ENCODE measurements around the gene GJB1.
"Not testable (repeated sequence)": the region's sequence is repeated elsewhere in the genome, so short reads cannot be mapped to it uniquely, and the experiment has no call there.

Gene GJB1
- 0 to 0.10 (median 0) reads per million in 9 experiments for total RNA-seq

- ATAC-seq (replicated peaks) (no peak), DNase-seq (no peak)
- H3K9me3 Mint-ChIP-seq: no peaks in the 10 kb centered on the region
- no peaks in the 10 kb centered on the region for H3K4me1 Mint-ChIP-seq (ENCODE audit: low read depth in 2 of 2)
- no peaks in the 10 kb centered on the region for H3K36me3 Mint-ChIP-seq (ENCODE audit: insufficient read depth)
- no peaks in the 10 kb centered on the region for H3K27me3 Mint-ChIP-seq
- no peak within 1 kb of the TSS for H3K27ac Mint-ChIP-seq
- H3K4me3 Mint-ChIP-seq: no peak within 1 kb of the TSS
Observed at GRCh38 chrX:71222929-71223328, at the start of gene GJB1. Gene GJB1 (plus strand): TSS chrX:71223224. CDS start chrX:71223708, 484 bp downstream.

DNA sequence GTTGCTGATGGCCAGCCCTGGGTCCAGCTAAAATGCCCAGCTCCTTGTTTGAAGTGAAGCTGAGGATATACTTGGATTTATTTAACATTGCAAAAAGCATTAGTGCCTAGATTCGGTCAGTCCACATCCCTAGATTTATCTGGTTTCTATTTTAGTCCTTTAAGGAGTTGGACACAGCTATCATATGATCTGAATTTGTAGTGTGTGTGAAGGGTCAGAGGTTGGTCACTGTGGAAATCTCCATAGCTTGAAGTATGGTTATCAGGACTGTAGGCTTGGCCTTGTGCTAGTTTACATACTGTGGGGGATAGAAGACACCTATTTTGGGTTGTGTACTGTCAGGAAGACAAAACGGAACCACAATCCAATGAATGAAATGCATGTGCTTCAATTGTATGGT is 49.6 kb upstream of the GJB1 start:
- no peak for ATAC-seq (replicated peaks)
- Mint-ChIP-seq H3K36me3 (ENCODE audit: insufficient read depth) (no peaks in the 10 kb centered on the region), H3K4me3 (no peak overlapping the region)

DNA sequence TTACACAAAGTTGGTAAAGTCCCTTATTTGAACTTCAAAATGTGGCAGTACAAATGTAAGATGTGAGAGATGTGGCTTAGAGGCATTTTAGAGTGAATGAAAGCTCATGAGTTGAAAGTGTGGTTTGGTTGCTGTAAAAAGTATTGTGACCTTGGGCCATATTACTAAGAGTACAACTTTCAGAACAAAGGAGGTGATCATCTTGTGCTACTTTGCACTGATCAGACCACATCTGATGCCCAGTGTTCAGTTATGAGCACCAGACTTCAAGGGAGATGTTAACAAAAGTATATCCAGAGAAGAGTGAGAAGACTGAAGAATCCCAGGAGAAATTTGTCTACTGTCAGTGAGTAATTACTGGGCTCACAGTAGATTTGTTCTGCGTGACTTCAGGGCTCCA is 48.2 kb upstream of the GJB1 start:
- Mint-ChIP-seq H3K27me3 (no peaks in the 10 kb centered on the region), H3K4me3 (no peak overlapping the region), H3K36me3 (ENCODE audit: insufficient read depth) (no peaks in the 10 kb centered on the region), H3K4me1 (ENCODE audit: low read depth in 2 of 2) (peaks cover 3 to 4% of the 10 kb centered on the region in 2 donors), H3K27ac (no peak overlapping the region), H3K9me3 (no peaks in the 10 kb centered on the region)
- DNase-seq (no peak), ATAC-seq (replicated peaks) (no peak)

More for the DNA sequence above, 49.6 kb upstream of the GJB1 start:
- no peak for DNase-seq
- H3K27ac Mint-ChIP-seq: no peak overlapping the region
- no peaks in the 10 kb centered on the region for H3K9me3 Mint-ChIP-seq
- H3K4me1 Mint-ChIP-seq (ENCODE audit: low read depth in 2 of 2): peaks cover 0 to 5% of the 10 kb centered on the region in 2 donors
- no peaks in the 10 kb centered on the region for H3K27me3 Mint-ChIP-seq

- Mint-ChIP-seq H3K4me1 (ENCODE audit: low read depth in 2 of 2) (peaks cover 2 to 3% of the 10 kb centered on the region in 2 donors), H3K27me3 (no peaks in the 10 kb centered on the region), H3K9me3 (no peaks in the 10 kb centered on the region), H3K4me3 (no peak overlapping the region), H3K36me3 (ENCODE audit: insufficient read depth) (peaks cover 3% of the 10 kb centered on the region), H3K27ac (no peak overlapping the region)
- no peak for ATAC-seq (replicated peaks)
- no peak for DNase-seq
Observed at GRCh38 chrX:71175531-71175930, 47.5 kb upstream of the GJB1 start.

- Mint-ChIP-seq H3K4me1 (ENCODE audit: low read depth in 2 of 2) (peaks cover 3 to 4% of the 10 kb centered on the region in 2 donors), H3K9me3 (no peaks in the 10 kb centered on the region), H3K27ac (no peak overlapping the region), H3K27me3 (no peaks in the 10 kb centered on the region), H3K4me3 (no peak overlapping the region), H3K36me3 (ENCODE audit: insufficient read depth) (peaks cover 8% of the 10 kb centered on the region)
- ATAC-seq (replicated peaks): no peak
- no peak for DNase-seq
Observed at GRCh38 chrX:71177327-71177726, 45.7 kb upstream of the GJB1 start.

- ATAC-seq (replicated peaks) (no peak), DNase-seq (peak; percentile 24 to 29 (median 27))
- Mint-ChIP-seq H3K27me3 (no peaks in the 10 kb centered on the region), H3K4me1 (ENCODE audit: low read depth in 2 of 2) (peaks cover 3 to 4% of the 10 kb centered on the region in 2 donors), H3K9me3 (no peaks in the 10 kb centered on the region), H3K4me3 (no peak overlapping the region), H3K36me3 (ENCODE audit: insufficient read depth) (peaks cover 12% of the 10 kb centered on the region), H3K27ac (no peak overlapping the region)
Observed at GRCh38 chrX:71178908-71179307, 44.1 kb upstream of the GJB1 start.

GRCh38 chrX:71180579-71181265 is 42.3 kb upstream of the GJB1 start:
- not testable (repeated sequence) for DNase-seq; H3K4me1 Mint-ChIP-seq (ENCODE audit: low read depth in 2 of 2); H3K9me3 Mint-ChIP-seq; H3K27me3 Mint-ChIP-seq; ATAC-seq (replicated peaks)
- peak overlapping the region; percentile 83 to 87 for H3K4me3 Mint-ChIP-seq
- peak overlapping the region; percentile 64 to 97 for H3K27ac Mint-ChIP-seq
- peaks cover 12% of the 10 kb centered on the region for H3K36me3 Mint-ChIP-seq (ENCODE audit: insufficient read depth)

DNA sequence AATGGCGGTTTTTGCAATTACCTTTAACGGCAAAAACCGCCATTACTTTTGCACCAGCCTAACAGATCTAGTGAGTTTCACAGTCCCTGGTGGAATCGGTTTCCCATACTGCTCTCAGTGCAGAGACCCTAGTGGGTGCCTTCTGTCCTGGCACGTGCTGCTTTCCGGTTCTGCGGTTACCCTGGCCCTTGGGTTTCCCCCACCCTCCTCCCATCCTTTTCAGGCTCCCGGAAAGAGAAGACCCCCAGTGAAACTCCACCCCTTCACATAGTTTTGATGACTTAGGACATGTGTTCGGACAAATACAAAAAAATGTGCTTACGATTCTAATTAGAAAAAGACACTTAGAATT is 41.5 kb upstream of the GJB1 start:
- peaks cover 3 to 5% of the 10 kb centered on the region in 2 donors for H3K4me1 Mint-ChIP-seq (ENCODE audit: low read depth in 2 of 2)

DNA sequence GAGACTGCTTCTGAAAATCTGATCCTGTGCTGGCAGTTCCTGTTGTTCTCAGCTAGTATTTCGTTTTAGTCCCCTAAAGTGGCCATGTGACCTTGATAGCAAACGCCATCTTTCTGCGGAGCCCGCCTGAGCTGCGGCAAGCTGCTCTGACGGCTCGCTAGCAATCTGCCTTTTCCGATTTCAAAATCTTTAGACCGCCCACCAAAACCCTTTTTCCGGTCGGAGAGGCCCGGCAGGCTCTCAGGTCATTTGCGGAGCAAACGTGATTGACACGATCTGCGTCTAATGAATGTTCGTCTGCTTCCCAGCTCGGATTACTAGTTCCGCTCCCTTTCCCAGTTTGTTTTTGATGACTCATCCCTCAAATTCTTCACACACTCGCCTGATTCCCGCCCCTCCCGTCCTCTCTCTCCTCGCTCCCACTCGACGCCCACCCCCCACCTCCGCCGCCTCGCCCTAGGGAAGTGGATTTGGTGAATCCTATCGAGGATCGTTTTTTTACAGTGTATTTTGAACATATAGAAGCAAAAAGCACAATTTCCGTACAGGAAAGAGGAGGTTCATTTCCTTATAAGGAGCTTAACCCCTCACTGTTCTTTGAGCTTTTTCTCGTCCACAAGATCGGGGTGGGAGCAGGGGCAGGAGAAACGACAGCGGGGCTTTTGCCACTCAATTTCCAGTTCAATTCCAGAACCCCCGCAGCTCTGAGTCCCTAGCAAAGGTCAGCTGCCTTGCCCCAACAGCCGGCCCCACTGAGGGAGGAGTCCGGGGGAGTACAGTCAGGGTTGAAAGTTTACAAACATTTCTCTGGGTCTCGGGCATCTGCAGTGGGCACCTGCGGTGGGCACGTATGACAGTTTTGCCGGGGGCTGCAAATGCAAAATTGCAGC is 40.9 kb upstream of the GJB1 start:
- DNase-seq (peak; percentile 70 to 73 (median 71)), ATAC-seq (replicated peaks) (peak; percentile 94)
- H3K9me3 Mint-ChIP-seq: no peaks in the 10 kb centered on the region
- H3K36me3 Mint-ChIP-seq (ENCODE audit: insufficient read depth): peaks cover 15% of the 10 kb centered on the region
- peak overlapping the region; percentile 83 to 87 for H3K4me3 Mint-ChIP-seq
- H3K27ac Mint-ChIP-seq: peak overlapping the region; percentile 97
- peaks cover 3 to 5% of the 10 kb centered on the region in 2 donors for H3K4me1 Mint-ChIP-seq (ENCODE audit: low read depth in 2 of 2)
- H3K27me3 Mint-ChIP-seq: no peaks in the 10 kb centered on the region

More for the DNA sequence above, 41.5 kb upstream of the GJB1 start:
- Mint-ChIP-seq H3K4me3 (peak overlapping the region; percentile 83 to 87), H3K36me3 (ENCODE audit: insufficient read depth) (peaks cover 13% of the 10 kb centered on the region), H3K27ac (peak overlapping the region; percentile 97), H3K27me3 (no peaks in the 10 kb centered on the region), H3K9me3 (no peaks in the 10 kb centered on the region)
- DNase-seq (peak in 2 of 3 experiments; percentile 33 to 35), ATAC-seq (replicated peaks) (peak; percentile 58)

- Mint-ChIP-seq H3K27ac (peak overlapping the region; percentile 97), H3K4me3 (peak overlapping the region; percentile 83 to 87), H3K9me3 (no peaks in the 10 kb centered on the region), H3K36me3 (ENCODE audit: insufficient read depth) (peaks cover 15% of the 10 kb centered on the region), H3K27me3 (no peaks in the 10 kb centered on the region), H3K4me1 (ENCODE audit: low read depth in 2 of 2) (peaks cover 3 to 5% of the 10 kb centered on the region in 2 donors)
- no peak for ATAC-seq (replicated peaks)
- no peak for DNase-seq
Observed at GRCh38 chrX:71182871-71183270, 40.2 kb upstream of the GJB1 start.

DNA sequence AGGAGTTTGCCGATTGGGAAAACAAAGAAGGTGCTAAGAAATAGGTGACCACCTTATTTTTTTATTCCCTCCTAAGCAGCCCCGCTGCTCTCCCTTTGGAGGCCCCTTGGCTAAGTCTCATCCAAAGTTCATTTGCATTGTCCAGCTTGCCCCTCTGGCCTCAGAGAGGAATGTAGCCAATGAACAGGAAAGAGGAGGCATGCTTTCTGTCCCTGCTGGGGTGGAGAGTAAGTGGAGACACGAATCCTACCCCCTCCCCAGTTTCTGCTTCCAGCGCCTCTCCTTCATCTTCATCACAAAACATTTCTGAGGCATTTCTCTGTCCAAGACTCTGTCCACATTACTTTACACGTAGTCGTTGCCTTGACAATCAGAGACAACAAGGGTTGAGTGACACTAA is 39.7 kb upstream of the GJB1 start:
- no peak overlapping the region for H3K4me3 Mint-ChIP-seq
- no peak overlapping the region for H3K27ac Mint-ChIP-seq
- H3K9me3 Mint-ChIP-seq: no peaks in the 10 kb centered on the region
- ATAC-seq (replicated peaks): no peak
- no peaks in the 10 kb centered on the region for H3K27me3 Mint-ChIP-seq
- peaks cover 3 to 5% of the 10 kb centered on the region in 2 donors for H3K4me1 Mint-ChIP-seq (ENCODE audit: low read depth in 2 of 2)
- peaks cover 15% of the 10 kb centered on the region for H3K36me3 Mint-ChIP-seq (ENCODE audit: insufficient read depth)
- DNase-seq: no peak

DNA sequence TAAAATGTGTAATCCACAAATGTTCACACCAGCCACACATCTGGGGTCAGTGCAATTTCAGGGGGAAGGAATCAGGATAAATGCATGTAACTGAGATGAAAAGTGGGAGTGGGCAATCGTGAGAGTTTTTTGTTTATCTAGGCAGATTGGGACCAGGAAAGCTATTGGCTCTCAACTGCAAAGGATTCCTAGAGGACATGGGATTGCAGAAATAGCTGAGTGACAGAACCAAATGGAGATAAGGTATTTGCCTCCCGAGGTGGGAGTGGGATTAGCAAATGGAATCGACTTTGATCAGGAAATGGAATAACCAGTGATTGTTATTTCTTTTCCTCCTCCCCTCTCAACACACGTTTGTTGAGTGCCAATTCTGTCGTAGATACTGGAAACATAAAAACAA is 38.9 kb upstream of the GJB1 start:
- H3K9me3 Mint-ChIP-seq: no peaks in the 10 kb centered on the region
- ATAC-seq (replicated peaks): no peak
- H3K4me1 Mint-ChIP-seq (ENCODE audit: low read depth in 2 of 2): peaks cover 3 to 5% of the 10 kb centered on the region in 2 donors

GRCh38 chrX:71184803-71185495 is 38.1 kb upstream of the GJB1 start:
- no peaks in the 10 kb centered on the region for H3K27me3 Mint-ChIP-seq
- ATAC-seq (replicated peaks): no peak
- DNase-seq: no peak
- H3K4me1 Mint-ChIP-seq (ENCODE audit: low read depth in 2 of 2): peaks cover 0 to 5% of the 10 kb centered on the region in 2 donors
- peaks cover 15% of the 10 kb centered on the region for H3K36me3 Mint-ChIP-seq (ENCODE audit: insufficient read depth)
- no peaks in the 10 kb centered on the region for H3K9me3 Mint-ChIP-seq
- no peak overlapping the region for H3K4me3 Mint-ChIP-seq
- no peak overlapping the region for H3K27ac Mint-ChIP-seq

More for the DNA sequence above, 38.9 kb upstream of the GJB1 start:
- H3K36me3 Mint-ChIP-seq (ENCODE audit: insufficient read depth): peaks cover 15% of the 10 kb centered on the region
- no peak overlapping the region for H3K4me3 Mint-ChIP-seq
- no peaks in the 10 kb centered on the region for H3K27me3 Mint-ChIP-seq
- DNase-seq: no peak
- H3K27ac Mint-ChIP-seq: no peak overlapping the region

Measured in effector memory CD8-positive, alpha-beta T cell (primary cell).